Mesenchymal stem cell (in vitro differentiated cells and primary cell): ENCODE data around the gene SEMA4D.
"Not testable (repeated sequence)": the region's sequence is repeated elsewhere in the genome, so short reads cannot be mapped to it uniquely, and the experiment has no call there.

ENCODE experiments used
- DNase-seq: peaks from one replicate; pipeline ENCODE4 v3.0.0-alpha.2; 2013
- H2AFZ ChIP-seq: one replicate; pipeline ENCODE4 v1.6.1; 2013; ENCODE audit warnings: low read depth, mild to moderate bottlenecking, control low read depth, inconsistent platforms, low read length, moderate library complexity
- H2AK5ac ChIP-seq: 2 replicates; pipeline ENCODE4 v1.6.1; 2013; ENCODE audit warnings: low read length, moderate library complexity, mild to moderate bottlenecking, inconsistent platforms; ENCODE audit not compliant: severe bottlenecking
- H2BK120ac ChIP-seq: one replicate; pipeline ENCODE4 v1.6.1; 2013; ENCODE audit warnings: low read depth, mild to moderate bottlenecking, inconsistent platforms, low read length, moderate library complexity
- H2BK12ac ChIP-seq, 2 experiments: one replicate each; pipeline ENCODE4 v1.6.1; 2013; ENCODE audit warnings: inconsistent platforms in 2 of 2, low read length in 2 of 2, mild to moderate bottlenecking in 2 of 2, moderate library complexity in 2 of 2, control low read depth in 1 of 2
- H2BK15ac ChIP-seq: one replicate; pipeline ENCODE4 v1.6.1; 2013; ENCODE audit warnings: mild to moderate bottlenecking, low read depth, inconsistent platforms; ENCODE audit not compliant: poor library complexity, severe bottlenecking
- H2BK5ac ChIP-seq: 2 replicates; pipeline ENCODE4 v1.6.1; 2013; ENCODE audit warnings: low read depth, mild to moderate bottlenecking, low read length, control low read depth, inconsistent platforms; ENCODE audit not compliant: poor library complexity, severe bottlenecking
- H3K14ac ChIP-seq, 2 experiments: one replicate each; pipeline ENCODE4 v1.6.1; 2013; ENCODE audit warnings: inconsistent platforms in 2 of 2, low read length in 2 of 2, control low read depth in 1 of 2, mild to moderate bottlenecking in 1 of 2, moderate library complexity in 1 of 2
- H3K18ac ChIP-seq, 2 experiments: one replicate each; pipeline ENCODE4 v1.6.1; 2013; ENCODE audit warnings: inconsistent platforms in 2 of 2, low read length in 2 of 2, control low read depth in 1 of 2, low read depth in 1 of 2, mild to moderate bottlenecking in 1 of 2
- H3K23ac ChIP-seq, 2 experiments: one replicate each; pipeline ENCODE4 v1.6.1; 2013; ENCODE audit warnings: inconsistent platforms in 2 of 2, low read length in 2 of 2, mild to moderate bottlenecking in 2 of 2, moderate library complexity in 2 of 2, control low read depth in 1 of 2
- H3K27ac ChIP-seq: 2 replicates; pipeline ENCODE4 v1.5.1; 2013; ENCODE audit warnings: mild to moderate bottlenecking, moderate library complexity, low read length, control low read depth, inconsistent platforms; ENCODE audit not compliant: poor library complexity, severe bottlenecking
- H3K27me3 ChIP-seq, 2 experiments: 2 replicates each; pipeline versions ENCODE4 v1.6.1 to v1.7.0; 2013; ENCODE audit warnings: low read length in 2 of 2, mild to moderate bottlenecking in 2 of 2, moderate library complexity in 2 of 2, control low read depth in 1 of 2, inconsistent platforms in 1 of 2; ENCODE audit not compliant: control insufficient read depth in 1 of 2, insufficient read depth in 1 of 2
- H3K36me3 ChIP-seq, 2 experiments: 2 replicates each; pipeline versions ENCODE4 v1.6.1 to v1.7.0; 2013; ENCODE audit warnings: low read length in 2 of 2, control low read depth in 1 of 2, inconsistent platforms in 1 of 2, low read depth in 1 of 2, mild to moderate bottlenecking in 1 of 2; ENCODE audit not compliant: insufficient read depth in 2 of 2, control insufficient read depth in 1 of 2
- H3K4ac ChIP-seq, 2 experiments: one replicate each; pipeline ENCODE4 v1.6.1; 2013; ENCODE audit warnings: inconsistent platforms in 2 of 2, low read length in 2 of 2, mild to moderate bottlenecking in 2 of 2, moderate library complexity in 2 of 2, control low read depth in 1 of 2, low read depth in 1 of 2
- H3K4me1 ChIP-seq: 2 replicates; pipeline ENCODE4 v1.6.1; 2013; ENCODE audit warnings: low read depth, low read length, control low read depth; ENCODE audit not compliant: control insufficient read depth, insufficient read depth
- H3K4me2 ChIP-seq: 2 replicates; pipeline ENCODE4 v1.6.1; 2013; ENCODE audit warnings: low read length, mild to moderate bottlenecking, inconsistent platforms; ENCODE audit not compliant: poor library complexity, severe bottlenecking
- H3K4me3 ChIP-seq, 2 experiments: 2 replicates each; pipeline versions ENCODE4 v1.5.1 to v1.7.0; 2013; ENCODE audit warnings: low read length in 2 of 2, mild to moderate bottlenecking in 2 of 2, control low read depth in 1 of 2, low read depth in 1 of 2; ENCODE audit not compliant: insufficient read depth in 1 of 2
- H3K79me1 ChIP-seq: replicated peaks from 2 replicates; pipeline ENCODE4 v1.6.1; 2013; ENCODE audit warnings: mild to moderate bottlenecking, control low read depth, low read length, inconsistent platforms; ENCODE audit not compliant: poor library complexity, severe bottlenecking
- H3K9ac ChIP-seq: 2 replicates; pipeline ENCODE4 v1.7.0; 2013; ENCODE audit warnings: mild to moderate bottlenecking, low read length, moderate library complexity
- H3K9me3 ChIP-seq: 2 replicates; pipeline ENCODE4 v1.7.0; 2013; ENCODE audit warnings: mild to moderate bottlenecking, low read length; ENCODE audit not compliant: control insufficient read depth
- H4K8ac ChIP-seq: one replicate; pipeline ENCODE4 v1.6.1; 2013; ENCODE audit warnings: inconsistent platforms, mild to moderate bottlenecking, low read length, moderate library complexity
- H4K91ac ChIP-seq: one replicate; pipeline ENCODE4 v1.6.1; 2013; ENCODE audit warnings: mild to moderate bottlenecking, low read length, inconsistent platforms
- WGBS: methylation state at CpG from one replicate; pipeline ENCODE4 v1.1.7; 2013; ENCODE audit warnings: mixed read lengths; 5-methylcytosine and 5-hydroxymethylcytosine counted together

Gene SEMA4D

GRCh38 chr9:89374176-89374575, 123.7 kb downstream of the SEMA4D start:
- H2AK5ac ChIP-seq, result no peak overlapping the region
- peak overlapping the region in 1 of 2 experiments; percentile 24 for H3K4ac ChIP-seq
- no peak overlapping the region for H2AFZ ChIP-seq
- H2BK15ac ChIP-seq, result no peak overlapping the region
- DNase-seq, result peak; percentile 61
- H3K4me2 ChIP-seq, result no peak overlapping the region
- H3K27ac ChIP-seq, result peak overlapping the region; percentile 61
- WGBS, result 56% methylated on average over 4 of the region's 4 CpGs
- peaks cover 0 to 34% of the 10 kb centered on the region in 2 experiments for H3K36me3 ChIP-seq
- H3K9ac ChIP-seq, result no peak overlapping the region
- no peaks in the 10 kb centered on the region for H3K79me1 ChIP-seq
- no peak overlapping the region for H2BK5ac ChIP-seq
- H3K9me3 ChIP-seq, result no peaks in the 10 kb centered on the region
- H3K23ac ChIP-seq, result no peak overlapping the region
- peak overlapping the region; percentile 45 for H2BK12ac ChIP-seq
- H4K8ac ChIP-seq, result no peak overlapping the region
- H3K27me3 ChIP-seq, result no peaks in the 10 kb centered on the region
- H3K18ac ChIP-seq, result peak overlapping the region in 1 of 2 experiments; percentile 14
- no peak overlapping the region for H3K14ac ChIP-seq
- no peak overlapping the region for H2BK120ac ChIP-seq
- H4K91ac ChIP-seq, result no peak overlapping the region
- peaks cover 33% of the 10 kb centered on the region for H3K4me1 ChIP-seq
- H3K4me3 ChIP-seq, result no peak overlapping the region

GRCh38 chr9:89372979-89373378, 124.9 kb downstream of the SEMA4D start:
- Histone ChIP-seq H3K27me3 (no peaks in the 10 kb centered on the region), H2AK5ac (peak overlapping the region; percentile 46), H3K4me1 (peaks cover 33% of the 10 kb centered on the region), H4K8ac (no peak overlapping the region), H3K36me3 (peaks cover 0 to 29% of the 10 kb centered on the region in 2 experiments), H3K4ac (no peak overlapping the region), H3K4me2 (no peak overlapping the region), H2BK12ac (no peak overlapping the region), H2AFZ (no peak overlapping the region), H2BK5ac (no peak overlapping the region), H2BK120ac (no peak overlapping the region), H3K4me3 (no peak overlapping the region), H3K9me3 (no peaks in the 10 kb centered on the region), H3K79me1 (no peaks in the 10 kb centered on the region), H3K14ac (no peak overlapping the region), H2BK15ac (peak overlapping the region; percentile 15), H3K18ac (no peak overlapping the region), H4K91ac (no peak overlapping the region), H3K23ac (no peak overlapping the region), H3K9ac (no peak overlapping the region), H3K27ac (no peak overlapping the region)
- 98% methylated on average over 8 of the region's 8 CpGs for WGBS
- no peak for DNase-seq

- Histone ChIP-seq H2BK120ac (no peak overlapping the region), H3K9me3 (no peaks in the 10 kb centered on the region), H2BK12ac (no peak overlapping the region), H3K4me1 (peaks cover 33% of the 10 kb centered on the region), H3K14ac (no peak overlapping the region), H2AK5ac (no peak overlapping the region), H3K18ac (no peak overlapping the region), H2BK5ac (no peak overlapping the region), H3K4me3 (no peak overlapping the region), H3K4ac (no peak overlapping the region), H4K91ac (peak overlapping the region; percentile 70), H3K9ac (no peak overlapping the region), H3K23ac (no peak overlapping the region), H4K8ac (peak overlapping the region; percentile 35), H3K79me1 (no peaks in the 10 kb centered on the region), H2AFZ (no peak overlapping the region), H3K27ac (no peak overlapping the region), H3K4me2 (no peak overlapping the region), H3K27me3 (no peaks in the 10 kb centered on the region), H3K36me3 (peaks cover 0 to 28% of the 10 kb centered on the region in 2 experiments), H2BK15ac (peak overlapping the region; percentile 29)
- peak; percentile 19 for DNase-seq
- 91% methylated on average over 11 of the region's 14 CpGs for WGBS
Observed at GRCh38 chr9:89372230-89372816, 125.6 kb downstream of the SEMA4D start.

- H3K27me3 ChIP-seq, H3K14ac ChIP-seq, H2BK12ac ChIP-seq, H2BK15ac ChIP-seq, H2AFZ ChIP-seq, H2BK120ac ChIP-seq, H3K4me3 ChIP-seq, H2BK5ac ChIP-seq, H3K4me2 ChIP-seq, H3K4ac ChIP-seq, H3K23ac ChIP-seq, H3K9ac ChIP-seq, H3K18ac ChIP-seq, H4K8ac ChIP-seq, H4K91ac ChIP-seq, H3K9me3 ChIP-seq, DNase-seq, H3K27ac ChIP-seq, H2AK5ac ChIP-seq, H3K79me1 ChIP-seq: not testable (repeated sequence)
- WGBS, result 100% methylated on average over 1 of the region's 5 CpGs
- H3K36me3 ChIP-seq, result peaks cover 0 to 24% of the 10 kb centered on the region in 2 experiments
- peaks cover 33% of the 10 kb centered on the region for H3K4me1 ChIP-seq
Observed at GRCh38 chr9:89371791-89372190, 126.1 kb downstream of the SEMA4D start.
